ENCODE measurements around the gene CLDN8. TPM values are rescaled to one million over a fixed set of nuclear protein-coding genes. Genes with fewer than 3 reads are reported as not detected.

The CLDN8 gene
- total RNA-seq, 1 experiment from 2014 or later, result not detected

DNA sequence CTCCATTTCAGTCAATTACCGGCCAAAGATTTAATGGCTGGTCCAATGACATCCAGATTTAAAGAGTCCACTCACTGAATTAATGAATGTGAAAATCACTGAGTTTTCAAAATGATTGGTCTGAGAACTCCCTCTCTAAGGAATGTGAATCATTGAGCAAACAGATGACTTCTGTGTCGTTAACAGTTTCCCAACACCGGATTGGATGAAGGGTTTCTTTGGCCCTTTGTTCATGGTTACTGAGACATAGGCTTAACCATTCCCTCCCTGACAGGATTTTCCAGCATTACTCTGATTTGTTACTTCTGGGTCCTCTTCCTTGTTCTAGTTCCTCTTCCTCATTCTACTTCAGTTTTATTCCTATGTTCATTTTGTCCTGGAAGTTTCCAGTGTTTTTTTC lies 47.8 kb downstream of the CLDN8 start:
- ATAC-seq (no peak), DNase-seq (ENCODE audit: low read depth, low spot score) (no peak)
- no peaks in the 10 kb centered on the region for H4K20me1 ChIP-seq (ENCODE audit: insufficient read depth)
- no peaks in the 10 kb centered on the region for H3K4me1 ChIP-seq (ENCODE audit: control insufficient read depth in 1 of 2, insufficient read depth in 2 of 2, low read length in 2 of 2)
- intact Hi-C loops (cut with micrococcal nuclease), result no loop called here
- no peak for TF ChIP-seq TCF7L2 (IDR thresholded peaks at IDR 0.05; ENCODE audit: borderline replicate concordance, extremely low read depth, insufficient read depth, insufficient read length)
- TF ChIP-seq EZH2phosphoT487 (IDR thresholded peaks at IDR 0.05; ENCODE audit: borderline replicate concordance), result no peak
- no peak for TF ChIP-seq CBX3 (IDR thresholded peaks at IDR 0.05; ENCODE audit: low read depth)
- TF ChIP-seq RAD21 (IDR thresholded peaks at IDR 0.05; ENCODE audit: low read depth), result no peak
- no peak for TF ChIP-seq POLR2A (IDR thresholded peaks at IDR 0.05; ENCODE audit: borderline replicate concordance, extremely low read depth, insufficient read depth, insufficient read length)
- TF ChIP-seq, protein P1, sequence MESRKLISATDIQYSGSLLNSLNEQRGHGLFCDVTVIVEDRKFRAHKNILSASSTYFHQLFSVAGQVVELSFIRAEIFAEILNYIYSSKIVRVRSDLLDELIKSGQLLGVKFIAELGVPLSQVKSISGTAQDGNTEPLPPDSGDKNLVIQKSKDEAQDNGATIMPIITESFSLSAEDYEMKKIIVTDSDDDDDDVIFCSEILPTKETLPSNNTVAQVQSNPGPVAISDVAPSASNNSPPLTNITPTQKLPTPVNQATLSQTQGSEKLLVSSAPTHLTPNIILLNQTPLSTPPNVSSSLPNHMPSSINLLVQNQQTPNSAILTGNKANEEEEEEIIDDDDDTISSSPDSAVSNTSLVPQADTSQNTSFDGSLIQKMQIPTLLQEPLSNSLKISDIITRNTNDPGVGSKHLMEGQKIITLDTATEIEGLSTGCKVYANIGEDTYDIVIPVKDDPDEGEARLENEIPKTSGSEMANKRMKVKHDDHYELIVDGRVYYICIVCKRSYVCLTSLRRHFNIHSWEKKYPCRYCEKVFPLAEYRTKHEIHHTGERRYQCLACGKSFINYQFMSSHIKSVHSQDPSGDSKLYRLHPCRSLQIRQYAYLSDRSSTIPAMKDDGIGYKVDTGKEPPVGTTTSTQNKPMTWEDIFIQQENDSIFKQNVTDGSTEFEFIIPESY (IDR thresholded peaks at IDR 0.05; ENCODE audit: extremely low read depth, insufficient replicate concordance, low read length), result no peak
- TF ChIP-seq YY1 (IDR thresholded peaks at IDR 0.05; ENCODE audit: extremely low read depth, insufficient replicate concordance, low read depth, low read length), result no peak
- no peak for TF ChIP-seq EGR1 (IDR thresholded peaks at IDR 0.05; ENCODE audit: low read depth)
- TF ChIP-seq SIN3A (IDR thresholded peaks at IDR 0.05; ENCODE audit: low read depth), result no peak
- TF ChIP-seq SRF (IDR thresholded peaks at IDR 0.05; ENCODE audit: low read depth), result no peak
- TF ChIP-seq SP1 (IDR thresholded peaks at IDR 0.05; ENCODE audit: low read depth), result no peak
- no peak for TF ChIP-seq CTCF (IDR thresholded peaks at IDR 0.05 in 2 of 3, conservative IDR thresholded peaks at IDR 0.05 in 1 of 3; ENCODE audit: borderline replicate concordance in 1 of 3, insufficient read depth in 1 of 3, low read depth in 2 of 3, low read length in 2 of 3)
- no peak for TF ChIP-seq CEBPB (IDR thresholded peaks at IDR 0.05; ENCODE audit: low read depth)
- no peaks in the 10 kb centered on the region for H3K79me2 ChIP-seq (ENCODE audit: insufficient read depth, low read length)
- no TSS peak for BruUV-seq (replicated peaks)
- RAD21 ChIA-PET (ENCODE audit: low non-redundant PET in 1 of 2, low total read pairs in 2 of 2, uncharacterized antibody in 2 of 2, unreplicated experiment in 2 of 2), result no interaction called here
- peaks cover 37 to 47% of the 10 kb centered on the region in 2 experiments; a peak in 2 of 4 replicates for H3K9me3 ChIP-seq (ENCODE audit: control insufficient read depth in 1 of 2, insufficient read depth in 1 of 2, low read depth in 1 of 2, low read length in 2 of 2)
- H3K9ac ChIP-seq (ENCODE audit: low read length), result no peak overlapping the region
- H3K9me2 ChIP-seq (ENCODE audit: insufficient read depth), result no peaks in the 10 kb centered on the region
- no peak overlapping the region for H3K4me3 ChIP-seq (replicated peaks in 1 of 2; ENCODE audit: low read depth in 1 of 2, low read length in 2 of 2)
- no peaks in the 10 kb centered on the region for H3K36me3 ChIP-seq (ENCODE audit: control insufficient read depth in 1 of 2, insufficient read depth in 2 of 2, low read length in 2 of 2)
- CTCF ChIA-PET, result no interaction called here
- no peak overlapping the region for H2AFZ ChIP-seq (ENCODE audit: low read depth, low read length, poor library complexity, severe bottlenecking)
- no peaks in the 10 kb centered on the region for H3K27me3 ChIP-seq (ENCODE audit: insufficient read depth, low read length)
- POLR2A ChIA-PET, result no interaction called here
- no peak overlapping the region for H3K4me2 ChIP-seq (ENCODE audit: low read length)
- no peak overlapping the region for H3K27ac ChIP-seq (ENCODE audit: low read depth, low read length)
